Upper lobe of right lung (tissue), 1 donor: ENCODE data around the gene EGFL7. TPM values are rescaled to one million over a fixed set of nuclear protein-coding genes. Genes with fewer than 3 reads are reported as not detected.
"Not testable (repeated sequence)": the region's sequence is repeated elsewhere in the genome, so short reads cannot be mapped to it uniquely, and the experiment has no call there.

Source experiments
- ATAC-seq: fragments of 200-7000 bp; cut with Tn5 transposase; one replicate; pipeline ENCODE4 v1.9.1; 2020; ENCODE audit warnings: mild to moderate bottlenecking, moderate library complexity
- DNase-seq: peaks from one replicate; pipeline ENCODE4 v3.0.0-alpha.2; 2020
- H3K27ac ChIP-seq: fragments of 200-600 bp; one replicate; pipeline ENCODE4 v1.8.0; 2022
- H3K27me3 ChIP-seq: fragments of 200-600 bp; one replicate; pipeline ENCODE4 v1.8.0; 2022; ENCODE audit warnings: mild to moderate bottlenecking
- H3K36me3 ChIP-seq: fragments of 200-600 bp; one replicate; pipeline ENCODE4 v1.8.0; 2022
- H3K4me1 ChIP-seq: fragments of 200-600 bp; one replicate; pipeline ENCODE4 v1.8.0; 2022
- H3K4me3 ChIP-seq: fragments of 200-600 bp; one replicate; pipeline ENCODE4 v1.8.0; 2022; ENCODE audit warnings: mild to moderate bottlenecking
- H3K9me3 ChIP-seq: fragments of 200-600 bp; one replicate; pipeline ENCODE4 v1.8.0; 2022
- intact Hi-C: fragments of 100-400 bp; cut with DNase I; formaldehyde crosslinking; loops from one replicate; pipeline ENCODE4 v1.11.0; 2022
- total RNA-seq: library from RNA; stranded (reverse); fragmentation: NEBNext Ultra II Directional; extraction: Animal tissue kit (Norgen Biotek cat#: 25700); gene quantifications from one replicate; pipeline ENCODE4 v1.2.1, GENCODE V29; 2021
- TF ChIP-seq, protein P1 (sequence below): fragments of 200-600 bp; IDR thresholded peaks from one replicate; pipeline ENCODE4 v1.8.0; 2022; ENCODE audit warnings: antibody characterized with exemption
- donor health status: DM: no; HTN: yes; CAD: no; lungs with severe emphysema.

EGFL7 gene
- total RNA-seq, 1 donor from 2014 or later: 302 TPM

DNA sequence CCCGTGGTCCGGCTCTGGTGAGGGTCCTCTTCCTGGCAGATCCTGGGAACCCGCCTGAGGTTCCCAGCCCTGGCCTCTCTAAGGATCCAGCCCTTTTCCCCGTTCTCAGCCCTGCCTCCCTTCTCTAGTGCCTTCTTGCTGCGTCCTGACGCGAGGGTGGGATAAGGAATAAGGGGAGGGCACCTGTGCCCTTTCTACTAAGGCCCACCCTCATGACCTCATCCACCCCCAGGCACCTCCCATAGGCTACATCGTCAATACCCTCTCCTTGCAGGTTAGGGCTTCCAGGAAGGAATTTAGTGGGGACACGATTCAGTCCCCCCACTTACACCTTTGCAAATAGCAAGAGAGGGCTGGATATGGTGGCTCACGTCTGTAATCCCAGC lies 38.9 kb downstream of the EGFL7 start:
- DNase-seq (no peak), ATAC-seq (no peak)
- intact Hi-C loops: no loop called here
- no peaks in the 10 kb centered on the region for H3K9me3 ChIP-seq
- no peaks in the 10 kb centered on the region for H3K27me3 ChIP-seq
- H3K4me3 ChIP-seq: no peak overlapping the region
- TF ChIP-seq, protein P1, sequence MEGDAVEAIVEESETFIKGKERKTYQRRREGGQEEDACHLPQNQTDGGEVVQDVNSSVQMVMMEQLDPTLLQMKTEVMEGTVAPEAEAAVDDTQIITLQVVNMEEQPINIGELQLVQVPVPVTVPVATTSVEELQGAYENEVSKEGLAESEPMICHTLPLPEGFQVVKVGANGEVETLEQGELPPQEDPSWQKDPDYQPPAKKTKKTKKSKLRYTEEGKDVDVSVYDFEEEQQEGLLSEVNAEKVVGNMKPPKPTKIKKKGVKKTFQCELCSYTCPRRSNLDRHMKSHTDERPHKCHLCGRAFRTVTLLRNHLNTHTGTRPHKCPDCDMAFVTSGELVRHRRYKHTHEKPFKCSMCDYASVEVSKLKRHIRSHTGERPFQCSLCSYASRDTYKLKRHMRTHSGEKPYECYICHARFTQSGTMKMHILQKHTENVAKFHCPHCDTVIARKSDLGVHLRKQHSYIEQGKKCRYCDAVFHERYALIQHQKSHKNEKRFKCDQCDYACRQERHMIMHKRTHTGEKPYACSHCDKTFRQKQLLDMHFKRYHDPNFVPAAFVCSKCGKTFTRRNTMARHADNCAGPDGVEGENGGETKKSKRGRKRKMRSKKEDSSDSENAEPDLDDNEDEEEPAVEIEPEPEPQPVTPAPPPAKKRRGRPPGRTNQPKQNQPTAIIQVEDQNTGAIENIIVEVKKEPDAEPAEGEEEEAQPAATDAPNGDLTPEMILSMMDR: no peak
- H3K36me3 ChIP-seq: no peaks in the 10 kb centered on the region
- H3K27ac ChIP-seq: no peak overlapping the region
- H3K4me1 ChIP-seq: peaks cover 14% of the 10 kb centered on the region

DNA sequence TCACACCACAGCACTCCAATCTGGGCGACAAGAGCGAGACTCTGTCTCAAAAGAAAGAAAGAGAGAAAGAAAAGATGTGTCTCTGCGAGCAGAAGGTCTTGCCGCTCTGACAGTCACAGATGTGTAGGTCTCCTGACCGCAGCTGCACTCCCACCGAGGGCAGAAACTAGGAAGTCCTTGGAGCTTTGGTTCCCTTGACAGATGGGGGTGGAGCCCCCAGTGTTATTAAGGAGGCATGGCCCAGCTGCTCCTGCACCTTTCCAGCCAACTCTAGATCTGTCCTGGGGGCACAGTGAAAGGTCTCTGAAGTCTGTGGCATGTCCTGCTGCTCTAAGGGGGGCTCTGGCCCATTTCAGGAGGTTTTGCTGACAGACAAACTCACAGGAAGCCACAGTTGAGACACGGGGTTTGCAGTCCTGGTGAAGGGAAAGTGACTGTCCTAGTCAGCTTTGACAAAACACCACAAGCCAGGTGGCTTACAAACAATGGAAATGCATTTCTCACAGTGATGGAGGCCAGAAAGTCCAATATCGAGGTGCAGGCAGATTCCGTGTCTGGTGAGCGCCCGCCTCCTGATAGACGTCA lies 40.7 kb downstream of the EGFL7 start:
- no peak for DNase-seq
- H3K4me3 ChIP-seq: no peak overlapping the region
- peak; percentile 56 for ATAC-seq
- TF ChIP-seq, protein P1: no peak
- no peak overlapping the region for H3K27ac ChIP-seq
- H3K36me3 ChIP-seq: no peaks in the 10 kb centered on the region
- H3K27me3 ChIP-seq: no peaks in the 10 kb centered on the region
- intact Hi-C loops: no loop called here
- H3K4me1 ChIP-seq: peaks cover 8% of the 10 kb centered on the region
- H3K9me3 ChIP-seq: no peaks in the 10 kb centered on the region

DNA sequence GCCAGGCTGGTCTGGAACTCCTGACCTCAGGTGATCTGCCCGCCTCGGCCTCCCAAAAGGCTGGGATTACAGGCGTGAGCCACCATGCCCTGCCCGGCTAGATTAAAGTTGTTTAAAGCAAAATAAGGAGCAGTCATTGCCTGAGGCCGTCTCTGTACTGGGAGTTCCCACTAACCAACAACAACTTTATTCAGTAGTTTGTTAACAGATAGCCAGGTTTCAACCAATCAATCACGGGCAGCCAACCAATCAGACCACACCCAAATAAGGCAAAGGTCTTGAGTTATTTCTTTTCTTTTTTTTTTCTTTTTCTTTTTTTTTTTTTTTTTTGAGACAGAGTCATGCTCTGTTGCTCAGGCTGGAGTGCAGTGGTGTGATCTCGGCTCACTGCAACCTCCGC lies 42.0 kb downstream of the EGFL7 start:
- H3K36me3 ChIP-seq, H3K4me1 ChIP-seq, H3K9me3 ChIP-seq, DNase-seq, H3K27me3 ChIP-seq, ATAC-seq, H3K27ac ChIP-seq, H3K4me3 ChIP-seq, intact Hi-C loops: not testable (repeated sequence)

DNA sequence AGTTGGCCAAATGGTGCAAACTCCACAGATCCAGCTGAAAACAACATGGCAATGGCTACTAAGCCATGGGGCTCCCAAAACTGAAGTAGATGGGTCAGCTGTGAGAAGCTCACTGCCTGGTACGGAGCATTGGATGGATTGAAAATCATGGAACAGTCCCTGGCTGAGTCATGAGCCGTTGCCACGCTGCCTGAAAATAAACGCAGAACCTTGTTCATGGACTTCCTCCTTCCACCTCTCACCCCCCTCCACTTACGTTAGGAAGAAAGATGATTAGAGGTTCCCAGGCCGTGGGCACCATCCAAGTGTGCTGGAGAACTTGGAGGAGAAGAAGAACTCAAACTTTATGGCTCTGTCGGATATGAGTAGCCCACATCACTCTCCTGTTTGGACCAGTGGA lies 42.8 kb downstream of the EGFL7 start:
- no peak overlapping the region for H3K4me3 ChIP-seq
- H3K9me3 ChIP-seq: no peaks in the 10 kb centered on the region
- peaks cover 2% of the 10 kb centered on the region for H3K4me1 ChIP-seq
- no peaks in the 10 kb centered on the region for H3K36me3 ChIP-seq
- intact Hi-C loops: no loop called here
- H3K27me3 ChIP-seq: no peaks in the 10 kb centered on the region
- DNase-seq (no peak), ATAC-seq (no peak)
- no peak overlapping the region for H3K27ac ChIP-seq
- TF ChIP-seq, protein P1: no peak

DNA sequence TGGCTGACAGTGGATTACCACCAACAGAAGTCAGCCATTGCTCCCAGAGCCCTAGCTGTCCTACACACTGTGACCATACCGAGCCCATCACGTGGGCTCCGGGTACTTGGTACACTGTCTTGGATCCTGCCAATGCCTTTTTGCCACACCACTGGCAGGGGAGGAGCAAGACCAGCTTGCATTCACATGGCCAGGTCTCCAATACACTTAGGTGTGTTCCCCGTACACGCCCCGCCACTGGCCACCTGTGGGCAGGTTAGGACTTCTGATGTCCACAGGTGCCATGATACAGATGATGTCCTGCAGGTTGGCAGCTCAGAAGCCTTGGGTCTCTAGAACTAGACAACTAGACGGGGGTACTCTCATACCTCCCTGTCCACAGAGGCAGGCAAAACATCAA lies 44.3 kb downstream of the EGFL7 start:
- DNase-seq: no peak
- Histone ChIP-seq H3K9me3 (no peaks in the 10 kb centered on the region), H3K27me3 (peaks cover 8% of the 10 kb centered on the region), H3K36me3 (no peaks in the 10 kb centered on the region), H3K4me3 (no peak overlapping the region), H3K4me1 (peaks cover 7% of the 10 kb centered on the region), H3K27ac (no peak overlapping the region)
- intact Hi-C loops: no loop called here
- no peak for ATAC-seq
- TF ChIP-seq, protein P1: no peak

DNA sequence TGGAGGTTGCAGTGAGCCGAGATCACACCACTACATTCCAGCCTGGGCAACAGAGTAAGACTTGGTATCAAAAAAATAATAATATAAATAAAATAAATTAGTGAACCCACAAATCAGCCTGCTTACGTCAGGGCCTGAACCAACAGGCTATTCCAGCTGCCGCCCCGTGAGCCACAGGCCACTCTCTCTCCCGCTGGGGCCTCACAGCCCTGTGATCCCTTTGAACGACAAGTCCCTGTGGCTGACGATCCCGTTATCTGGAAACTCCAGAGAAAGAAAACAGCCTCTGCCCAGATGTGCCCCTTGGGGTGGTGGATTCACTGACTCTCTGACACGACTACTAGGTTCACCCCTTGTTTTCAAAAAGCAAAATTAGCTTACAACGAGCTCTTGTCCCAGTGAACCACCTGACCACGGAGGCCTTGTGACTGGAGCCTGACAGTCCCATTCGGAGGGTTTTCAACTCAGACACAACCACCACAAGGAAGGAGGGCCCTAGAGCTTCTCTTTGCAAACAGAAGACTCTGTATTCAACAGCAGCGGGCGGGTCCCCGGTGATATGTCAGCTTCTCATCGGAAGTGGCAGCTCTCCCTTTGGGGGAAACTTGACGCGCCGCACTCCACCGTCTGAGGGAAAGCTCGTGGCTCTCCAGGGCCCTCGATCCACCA lies 45.3 kb downstream of the EGFL7 start:
- ATAC-seq (no peak), DNase-seq (no peak)
- peaks cover 10% of the 10 kb centered on the region for H3K4me1 ChIP-seq
- H3K27me3 ChIP-seq: peaks cover 8% of the 10 kb centered on the region
- H3K36me3 ChIP-seq: no peaks in the 10 kb centered on the region
- no peak overlapping the region for H3K4me3 ChIP-seq
- no peak overlapping the region for H3K27ac ChIP-seq
- intact Hi-C loops: no loop called here
- TF ChIP-seq, protein P1: no peak
- no peaks in the 10 kb centered on the region for H3K9me3 ChIP-seq
